Prostate gland (tissue), 1 donor: ENCODE results near the gene RPS6KA2.

Experiments used
- POLR2A ChIP-seq: fragments of 450-650 bp; IDR thresholded peaks from one replicate; pipeline ENCODE4 v1.6.1; 2016; ENCODE audit warnings: antibody characterized with exemption, mild to moderate bottlenecking
- POLR2AphosphoS5 ChIP-seq: sonication (generic); formaldehyde crosslinking; IDR thresholded peaks from one replicate; pipeline ENCODE4 v1.6.1; 2017; ENCODE audit warnings: antibody characterized with exemption

- no peak for TF ChIP-seq POLR2AphosphoS5
- no peak for TF ChIP-seq POLR2A
Measured at GRCh38 chr6:166382500-166382932, 244.5 kb downstream of the RPS6KA2 start.
